ENCODE results near the gene KCNIP3. TPM values are rescaled to one million over a fixed set of nuclear protein-coding genes. Genes with fewer than 3 reads are reported as not detected.

Gene KCNIP3
- total RNA-seq, 4 donors from 2014 or later, result 2.3 to 28.0 (median 12.7) TPM

DNA sequence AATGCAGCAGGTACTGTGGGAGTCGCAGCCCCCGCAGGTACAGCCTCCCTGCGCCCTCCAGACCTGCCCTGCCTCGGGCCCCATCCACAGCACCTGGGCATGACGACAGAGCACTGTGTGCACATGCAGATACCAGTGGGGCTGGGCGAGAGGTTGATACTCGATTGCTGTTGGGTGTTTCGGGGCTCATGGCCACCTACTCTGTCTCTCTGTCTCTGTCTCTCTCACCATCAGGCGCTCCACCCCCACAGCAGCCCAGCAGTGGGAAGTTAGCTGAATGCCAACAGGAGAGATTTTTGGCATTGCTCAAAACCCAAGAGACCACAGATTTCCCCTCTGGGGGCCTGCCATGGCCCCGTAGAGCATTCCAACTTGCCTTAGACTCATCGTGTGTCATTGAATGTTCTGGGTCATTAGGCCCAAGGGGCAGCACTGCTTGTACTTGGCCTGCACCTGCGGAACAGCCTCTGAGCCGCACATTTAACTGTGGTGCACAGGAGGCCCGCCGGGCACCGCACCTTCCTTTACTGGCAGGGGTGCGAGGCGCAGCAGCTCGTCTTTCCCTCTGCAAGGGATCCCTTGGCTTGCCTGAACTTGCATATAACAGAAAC lies 18.8 kb downstream of the KCNIP3 start:
- TF ChIP-seq, protein P1, sequence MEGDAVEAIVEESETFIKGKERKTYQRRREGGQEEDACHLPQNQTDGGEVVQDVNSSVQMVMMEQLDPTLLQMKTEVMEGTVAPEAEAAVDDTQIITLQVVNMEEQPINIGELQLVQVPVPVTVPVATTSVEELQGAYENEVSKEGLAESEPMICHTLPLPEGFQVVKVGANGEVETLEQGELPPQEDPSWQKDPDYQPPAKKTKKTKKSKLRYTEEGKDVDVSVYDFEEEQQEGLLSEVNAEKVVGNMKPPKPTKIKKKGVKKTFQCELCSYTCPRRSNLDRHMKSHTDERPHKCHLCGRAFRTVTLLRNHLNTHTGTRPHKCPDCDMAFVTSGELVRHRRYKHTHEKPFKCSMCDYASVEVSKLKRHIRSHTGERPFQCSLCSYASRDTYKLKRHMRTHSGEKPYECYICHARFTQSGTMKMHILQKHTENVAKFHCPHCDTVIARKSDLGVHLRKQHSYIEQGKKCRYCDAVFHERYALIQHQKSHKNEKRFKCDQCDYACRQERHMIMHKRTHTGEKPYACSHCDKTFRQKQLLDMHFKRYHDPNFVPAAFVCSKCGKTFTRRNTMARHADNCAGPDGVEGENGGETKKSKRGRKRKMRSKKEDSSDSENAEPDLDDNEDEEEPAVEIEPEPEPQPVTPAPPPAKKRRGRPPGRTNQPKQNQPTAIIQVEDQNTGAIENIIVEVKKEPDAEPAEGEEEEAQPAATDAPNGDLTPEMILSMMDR (IDR thresholded peaks at IDR 0.05; ENCODE audit: low read depth), result no peak

DNA sequence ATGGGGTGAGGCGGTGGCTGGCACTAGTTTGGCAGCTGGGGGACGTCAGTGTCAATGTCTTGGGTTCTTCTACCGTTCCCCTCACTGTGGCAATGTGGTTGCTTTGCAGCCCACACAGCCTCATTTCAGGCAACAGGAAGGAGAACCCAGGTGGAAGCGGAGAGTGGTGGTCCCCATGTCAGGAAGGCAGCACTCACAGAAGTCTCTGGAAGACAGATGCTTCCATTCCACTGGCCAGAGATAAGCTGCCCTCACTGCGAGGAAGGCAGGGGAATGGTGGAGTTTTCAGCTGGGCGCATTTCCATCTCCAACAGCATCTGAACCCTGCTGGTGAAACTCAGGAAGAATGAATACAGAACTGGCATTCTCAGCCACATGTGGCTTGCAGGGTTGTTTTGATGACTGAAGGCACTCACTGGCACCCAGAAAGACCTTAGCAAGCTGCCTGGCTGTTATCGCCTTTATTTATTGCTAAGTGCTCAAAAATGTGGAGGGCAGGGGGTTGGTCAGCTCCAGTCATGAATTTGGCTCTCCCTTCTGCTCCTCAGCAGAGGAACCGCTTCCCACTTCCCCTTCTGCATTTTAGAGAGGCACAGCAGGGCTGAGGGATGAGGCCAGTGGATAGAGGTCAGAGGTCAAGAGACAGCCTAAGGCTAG lies 19.4 kb downstream of the KCNIP3 start:
- TF ChIP-seq, protein P1 (IDR thresholded peaks at IDR 0.05; ENCODE audit: low read depth), result no peak

DNA sequence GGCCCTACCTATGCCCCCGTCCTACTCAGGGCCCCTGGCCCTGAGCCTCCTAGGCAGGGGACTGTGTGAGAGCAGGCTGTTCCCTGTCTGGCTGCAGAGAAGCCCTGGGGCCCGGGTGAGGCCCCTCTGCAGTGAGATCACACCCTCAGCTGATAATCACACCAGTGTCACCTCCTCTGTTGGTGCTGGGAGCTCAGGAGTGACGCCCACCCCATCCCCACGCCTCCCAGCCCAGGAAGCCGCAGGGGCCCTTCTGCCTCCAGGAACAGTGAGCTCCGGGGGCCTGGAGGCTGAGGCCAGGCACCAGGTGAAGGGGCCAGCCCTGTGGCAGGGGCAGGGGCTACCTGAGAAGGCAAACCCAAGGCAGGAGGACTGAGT lies 20.0 kb downstream of the KCNIP3 start:
- TF ChIP-seq, protein P1 (IDR thresholded peaks at IDR 0.05; ENCODE audit: low read depth), result no peak

DNA sequence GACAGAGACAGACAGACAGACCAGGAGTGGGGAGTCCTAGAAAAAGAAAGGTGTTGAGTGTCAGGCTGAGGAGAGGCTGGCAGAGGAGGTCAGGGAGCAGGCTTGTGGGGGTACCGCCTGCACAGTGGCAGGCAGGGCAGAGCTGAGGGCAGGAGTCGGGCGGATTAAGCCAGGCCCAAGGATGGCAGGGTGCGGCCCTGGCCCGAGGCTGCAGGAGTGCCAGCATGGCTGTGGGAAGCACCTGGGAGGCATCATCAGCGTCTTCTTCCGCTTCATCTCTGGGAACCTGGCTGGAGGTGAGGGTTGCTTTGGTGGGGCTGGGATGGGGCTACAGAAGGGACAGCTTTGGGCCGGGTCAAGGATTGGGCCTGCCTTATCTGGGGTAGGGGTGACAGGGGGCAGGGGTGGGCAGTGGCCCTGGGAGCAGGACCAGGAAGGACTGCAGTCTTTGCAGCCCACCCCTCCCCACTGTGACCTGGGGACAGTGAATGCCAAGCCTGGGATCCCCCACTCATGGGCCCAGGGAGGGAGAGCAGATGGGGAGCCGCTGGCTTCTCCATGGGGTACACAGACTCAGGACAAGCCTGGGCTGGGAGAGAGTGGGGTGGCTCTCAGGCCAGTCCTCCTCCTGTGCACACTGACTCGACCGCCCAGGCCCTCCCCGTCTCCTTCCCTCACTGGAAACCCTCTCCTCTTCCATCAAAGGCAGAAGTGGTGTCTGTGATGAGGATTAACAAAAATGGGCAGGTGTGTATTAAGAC lies 20.7 kb downstream of the KCNIP3 start:
- TF ChIP-seq, protein P1 (IDR thresholded peaks at IDR 0.05; ENCODE audit: low read depth), result no peak

DNA sequence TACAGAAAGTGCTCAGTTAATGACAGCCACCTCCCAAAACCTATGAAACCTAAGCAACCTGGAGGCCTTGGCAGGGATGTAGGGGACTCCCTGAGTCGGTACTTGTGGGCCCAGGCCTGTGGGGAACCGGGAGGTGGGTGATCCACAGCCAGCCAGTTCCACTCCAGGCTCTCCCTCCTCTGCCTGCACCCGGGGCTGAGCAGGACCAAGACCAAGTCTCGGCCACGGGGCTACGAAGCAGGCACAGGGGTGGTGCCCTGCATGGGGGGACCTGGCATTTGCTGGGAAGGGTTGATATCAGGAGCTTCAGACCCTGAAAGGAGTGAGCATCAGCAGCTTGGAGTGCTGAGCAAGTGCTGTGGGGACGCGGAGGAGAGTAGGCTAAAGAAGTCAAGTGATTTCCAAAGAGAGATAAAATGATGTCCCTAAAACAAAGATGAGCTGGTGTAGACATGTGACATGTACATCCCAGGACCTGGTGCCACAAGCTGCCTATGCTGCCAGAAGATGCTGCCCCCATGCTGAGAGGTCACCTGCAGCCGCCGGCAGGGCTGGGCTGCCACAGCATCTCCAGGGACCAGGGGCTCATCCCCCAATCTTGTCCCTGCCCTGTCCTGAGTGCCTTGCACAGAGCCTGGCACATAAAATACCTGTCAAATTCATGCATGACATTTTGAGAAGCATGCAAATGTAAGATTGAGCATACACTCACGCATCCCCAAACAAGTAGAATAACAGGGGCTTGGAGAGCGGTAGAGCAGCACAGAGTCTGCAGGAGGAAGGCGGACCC lies 21.5 kb downstream of the KCNIP3 start:
- TF ChIP-seq, protein P1 (IDR thresholded peaks at IDR 0.05; ENCODE audit: low read depth), result no peak

DNA sequence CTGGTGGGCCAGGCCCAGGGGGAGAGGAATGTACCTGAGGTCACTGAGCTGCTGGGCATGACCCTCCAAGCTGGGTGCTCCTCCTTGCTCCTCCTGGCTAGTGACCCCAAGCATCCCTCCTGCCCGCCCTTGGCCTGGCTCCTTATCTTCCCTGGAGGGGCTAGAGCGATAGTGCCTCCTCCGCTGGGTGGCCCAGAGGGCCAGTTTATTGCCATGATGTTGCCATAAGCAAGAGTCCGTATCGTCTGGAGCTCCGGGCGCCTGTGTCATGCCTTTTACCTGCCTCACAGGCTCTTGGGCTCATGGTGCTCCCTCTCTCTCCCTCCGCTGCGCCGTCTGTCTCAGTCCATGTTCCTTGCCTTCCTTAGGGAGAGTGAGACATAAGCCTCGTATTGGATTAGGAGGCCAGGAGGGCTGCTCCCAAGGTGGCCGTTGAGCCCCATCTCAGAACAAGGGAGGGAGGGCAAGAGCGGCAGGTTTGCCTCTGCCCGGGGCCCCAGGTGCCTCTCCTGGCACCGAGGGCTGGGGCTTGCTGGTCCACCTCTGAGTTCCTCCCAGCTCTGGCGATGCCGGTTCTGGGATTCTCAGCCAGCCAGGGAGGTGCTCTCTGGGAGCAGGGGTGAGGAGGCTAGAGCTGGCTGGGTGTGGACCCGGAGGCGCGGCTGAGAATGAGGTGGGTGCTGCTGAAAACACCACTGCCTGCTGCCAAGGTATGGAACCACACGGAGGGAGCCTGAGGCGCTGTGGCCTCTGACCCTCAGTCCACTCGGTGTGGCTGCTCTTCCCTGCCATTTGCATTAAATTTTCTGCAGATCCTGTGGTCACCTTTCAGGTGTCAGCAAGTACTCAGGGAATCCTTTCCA lies 22.6 kb downstream of the KCNIP3 start:
- TF ChIP-seq, protein P1 (IDR thresholded peaks at IDR 0.05; ENCODE audit: low read depth), result no peak

Data from subcutaneous adipose tissue (tissue), 4 donors.